H1 (cell line): ENCODE data around the gene LHFPL3. TPM values are rescaled to one million over a fixed set of nuclear protein-coding genes. Genes with fewer than 3 reads are reported as not detected.

Experiments used
- CTCF ChIA-PET: fragments of 300-600 bp; sonication (Branson Sonifier 250); formaldehyde crosslinking; loops from one replicate; lab custom pipeline; 2021; ENCODE audit not compliant: partially characterized antibody; lab: Charles Lee
- POLR2A ChIA-PET: fragments of 300-600 bp; sonication (Branson Sonifier 250); formaldehyde crosslinking; loops from one replicate; lab custom pipeline; 2021; ENCODE audit warnings: inconsistent platforms; ENCODE audit not compliant: partially characterized antibody; lab: Charles Lee
- DNase-seq, 2 experiments: peaks; one replicate each; pipeline versions ENCODE4 v3.0.0 to v3.0.0-alpha.2; 2010 to 2022; ENCODE audit warnings: low spot score in 2 of 2, low read depth in 1 of 2, mixed read lengths in 1 of 2
- FAIRE-seq: peaks from 2 replicates; lab custom pipeline; 2011; peaks lifted over from hg19 to GRCh38; lab: Jason Lieb, UNC
- H2AFZ ChIP-seq: 2 replicates; pipeline ENCODE4 v1.8.1; 2012; ENCODE audit warnings: low read length, inconsistent platforms
- H2AK5ac ChIP-seq: 2 replicates; pipeline ENCODE4 v1.6.1; 2013; ENCODE audit warnings: low read depth, low read length
- H2BK120ac ChIP-seq: replicated peaks from 2 replicates; pipeline ENCODE3; 2013; ENCODE audit warnings: low read depth, low read length, inconsistent platforms
- H2BK12ac ChIP-seq: 2 replicates; pipeline ENCODE4 v1.6.1; 2013; ENCODE audit warnings: low read depth, low read length
- H2BK15ac ChIP-seq: 2 replicates; pipeline ENCODE4 v1.6.1; 2013; ENCODE audit warnings: low read length
- H2BK20ac ChIP-seq: 2 replicates; pipeline ENCODE4 v1.6.1; 2013; ENCODE audit warnings: low read length
- H2BK5ac ChIP-seq: 2 replicates; pipeline ENCODE4 v1.6.1; 2013; ENCODE audit warnings: low read depth, low read length
- H3K14ac ChIP-seq: 2 replicates; pipeline ENCODE4 v1.6.1; 2013; ENCODE audit warnings: inconsistent platforms; ENCODE audit not compliant: insufficient read length
- H3K18ac ChIP-seq: 2 replicates; pipeline ENCODE4 v1.6.1; 2013; ENCODE audit warnings: low read length; ENCODE audit errors: extremely low read depth
- H3K23ac ChIP-seq: 2 replicates; pipeline ENCODE4 v1.6.1; 2013; ENCODE audit warnings: inconsistent platforms; ENCODE audit not compliant: insufficient read length
- H3K23me2 ChIP-seq: 2 replicates; pipeline ENCODE4 v1.6.1; 2013; ENCODE audit warnings: low read depth, low read length
- H3K27ac ChIP-seq: 2 replicates; pipeline ENCODE4 v1.6.1; 2011; ENCODE audit warnings: low read depth, low read length, inconsistent platforms
- H3K27me3 ChIP-seq, 4 experiments: replicated peaks in 1 of 4; 1 replicate in 1 of 4; 2 replicates in 3 of 4; pipeline versions ENCODE4 v1.6.1 to v1.8.1; 2011 to 2013; ENCODE audit warnings: low read length in 3 of 4, mild to moderate bottlenecking in 3 of 4, inconsistent platforms in 2 of 4, mixed read lengths in 2 of 4, moderate library complexity in 1 of 4; ENCODE audit not compliant: control insufficient read depth in 3 of 4, insufficient read depth in 3 of 4; ENCODE audit errors: extremely low read depth in 1 of 4
- H3K36me3 ChIP-seq, 4 experiments: 2 replicates each; pipeline versions ENCODE4 v1.6.1 to v1.8.1; 2011 to 2013; ENCODE audit warnings: mild to moderate bottlenecking in 4 of 4, low read length in 3 of 4, moderate library complexity in 2 of 4, control low read depth in 1 of 4, inconsistent platforms in 1 of 4; ENCODE audit not compliant: insufficient read depth in 4 of 4, control insufficient read depth in 2 of 4
- H3K4ac ChIP-seq: replicated peaks from 2 replicates; pipeline ENCODE3; 2013; ENCODE audit warnings: low read length, low read depth, mixed read lengths, inconsistent platforms; ENCODE audit not compliant: insufficient read length
- H3K4me1 ChIP-seq, 4 experiments: replicated peaks in 1 of 4; 1 replicate in 1 of 4; 2 replicates in 3 of 4; pipeline versions ENCODE4 v1.6.1 to v1.8.1; 2011 to 2013; ENCODE audit warnings: low read length in 3 of 4, inconsistent platforms in 2 of 4, mixed read lengths in 1 of 4; ENCODE audit not compliant: insufficient read depth in 4 of 4, control insufficient read depth in 3 of 4
- H3K4me2 ChIP-seq, 2 experiments: 2 replicates each; pipeline versions ENCODE4 v1.6.1 to v1.8.1; 2011 to 2013; ENCODE audit warnings: low read depth in 2 of 2, low read length in 2 of 2, control low read depth in 1 of 2, inconsistent platforms in 1 of 2, mild to moderate bottlenecking in 1 of 2; ENCODE audit not compliant: insufficient read depth in 1 of 2
- H3K4me3 ChIP-seq, 4 experiments: fragments of 200-600, 300-600 bp in 1 of 4; sonication (generic), shearing (Covaris generic), sonication (Bioruptor Twin) in 1 of 4; 2 replicates each; pipeline versions ENCODE4 v1.5.1 to v1.8.1; 2011 to 2016; ENCODE audit warnings: low read length in 4 of 4, low read depth in 3 of 4, control low read depth in 2 of 4, inconsistent platforms in 2 of 4, mild to moderate bottlenecking in 2 of 4, mixed read lengths in 1 of 4, moderate library complexity in 1 of 4; ENCODE audit not compliant: insufficient read depth in 2 of 4; ENCODE audit errors: extremely low read depth in 1 of 4
- H3K56ac ChIP-seq: replicated peaks from 2 replicates; pipeline ENCODE3; 2013; ENCODE audit warnings: low read depth, mild to moderate bottlenecking, mixed read lengths, low read length, inconsistent platforms; ENCODE audit not compliant: insufficient read length
- H3K79me1 ChIP-seq: 2 replicates; pipeline ENCODE4 v1.6.1; 2013; ENCODE audit warnings: low read depth, low read length, control low read depth
- H3K79me2 ChIP-seq, 2 experiments: 2 replicates each; pipeline versions ENCODE4 v1.6.1 to v1.8.1; 2012 to 2013; ENCODE audit warnings: low read length in 2 of 2, mild to moderate bottlenecking in 2 of 2, inconsistent platforms in 1 of 2; ENCODE audit not compliant: insufficient read depth in 2 of 2, control insufficient read depth in 1 of 2
- H3K9ac ChIP-seq, 4 experiments: replicated peaks in 1 of 4; 1 replicate in 1 of 4; 2 replicates in 3 of 4; pipeline versions ENCODE4 v1.6.1 to v1.8.1; 2011 to 2013; ENCODE audit warnings: low read depth in 3 of 4, low read length in 3 of 4, control low read depth in 2 of 4, mild to moderate bottlenecking in 2 of 4, moderate library complexity in 2 of 4, inconsistent platforms in 1 of 4; ENCODE audit errors: extremely low read depth in 1 of 4
- H3K9me3 ChIP-seq, 2 experiments: 2 replicates each; pipeline versions ENCODE4 v1.6.1 to v1.8.1; 2012 to 2013; ENCODE audit warnings: mild to moderate bottlenecking in 2 of 2, moderate library complexity in 2 of 2, control low read depth in 1 of 2, inconsistent platforms in 1 of 2, low read depth in 1 of 2, low read length in 1 of 2, mixed read lengths in 1 of 2; ENCODE audit not compliant: insufficient read depth in 2 of 2
- H4K20me1 ChIP-seq, 2 experiments: replicated peaks in 1 of 2; 2 replicates each; pipeline versions ENCODE3 to v1.8.1; 2011 to 2013; ENCODE audit warnings: inconsistent platforms in 2 of 2, low read length in 2 of 2, mild to moderate bottlenecking in 1 of 2; ENCODE audit not compliant: insufficient read depth in 2 of 2, control insufficient read depth in 1 of 2
- H4K5ac ChIP-seq: 2 replicates; pipeline ENCODE4 v1.6.1; 2013; ENCODE audit warnings: low read length, low read depth, mixed read lengths, inconsistent platforms; ENCODE audit not compliant: insufficient read length
- H4K8ac ChIP-seq: 2 replicates; pipeline ENCODE4 v1.8.0; 2013; ENCODE audit warnings: mild to moderate bottlenecking, moderate library complexity, low read length, inconsistent platforms; ENCODE audit not compliant: insufficient read depth; ENCODE audit errors: extremely low read depth
- H4K91ac ChIP-seq: replicated peaks from 2 replicates; pipeline ENCODE3; 2013; ENCODE audit warnings: low read length, mixed read lengths, inconsistent platforms; ENCODE audit not compliant: insufficient read length
- BACH1 ChIP-seq: IDR thresholded peaks from 2 replicates; pipeline ENCODE4 v1.6.1; 2012; ENCODE audit warnings: low read length, improper control_type of control experiment
- BCL11A ChIP-seq, 2 experiments: IDR thresholded peaks; one replicate each; pipeline ENCODE4 v1.6.1; 2011; ENCODE audit warnings: low read depth in 2 of 2, low read length in 2 of 2, mild to moderate bottlenecking in 2 of 2
- CEBPB ChIP-seq: IDR thresholded peaks from 2 replicates; pipeline ENCODE4 v1.6.1; 2012; ENCODE audit warnings: low read depth, low read length
- CHD1 ChIP-seq: IDR thresholded peaks from 2 replicates; pipeline ENCODE4 v1.6.1; 2012; ENCODE audit warnings: low read depth, low read length, improper control_type of control experiment
- GABPA ChIP-seq: IDR thresholded peaks from 2 replicates; pipeline ENCODE4 v1.6.1; 2011; ENCODE audit warnings: mild to moderate bottlenecking, low read length, moderate library complexity, borderline replicate concordance; ENCODE audit not compliant: insufficient read depth
- HDAC6 ChIP-seq: IDR thresholded peaks from one replicate; pipeline ENCODE4 v1.7.1; 2012; ENCODE audit warnings: low read depth, mild to moderate bottlenecking, inconsistent platforms, low read length, moderate library complexity
- KDM4A ChIP-seq: IDR thresholded peaks from one replicate; pipeline ENCODE4 v1.7.1; 2012; ENCODE audit warnings: low read depth, mild to moderate bottlenecking, moderate library complexity, low read length, inconsistent platforms; ENCODE audit not compliant: severe bottlenecking
- NRF1 ChIP-seq: IDR thresholded peaks from 2 replicates; pipeline ENCODE4 v1.6.1; 2011; ENCODE audit warnings: mild to moderate bottlenecking, low read depth, low read length, improper control_type of control experiment
- RBBP5 ChIP-seq: IDR thresholded peaks from 2 replicates; pipeline ENCODE4 v1.7.1; 2012; ENCODE audit warnings: low read depth, mild to moderate bottlenecking, inconsistent platforms, low read length, moderate library complexity, borderline replicate concordance
- SIRT6 ChIP-seq: IDR thresholded peaks from one replicate; pipeline ENCODE4 v1.7.1; 2012; ENCODE audit warnings: low read length, inconsistent platforms
- YY1 ChIP-seq: IDR thresholded peaks from 2 replicates; pipeline ENCODE4 v1.6.1; 2011; ENCODE audit warnings: low read depth, mild to moderate bottlenecking, low read length
- WGBS, 2 experiments: shearing (Covaris generic) in 1 of 2; methylation state at CpG; one replicate each; pipeline versions ENCODE4 v1.1.6 to v1.1.7; 2013 to 2015; ENCODE audit warnings: low lambda C conversion rate in 2 of 2, mixed read lengths in 2 of 2, inconsistent platforms in 1 of 2, low coverage in 1 of 2, missing lambda C conversion rate in 1 of 2; ENCODE audit not compliant: insufficient replicate concordance in 2 of 2, insufficient coverage in 1 of 2, insufficient read length in 1 of 2; ENCODE audit errors: extremely low coverage in 1 of 2, missing lambda C conversion rate in 1 of 2; 5-methylcytosine and 5-hydroxymethylcytosine counted together
- polyA plus RNA-seq, 7 experiments: library from polyadenylated mRNA; depleted of rRNA in 3 of 7; stranded (reverse) in 5 of 7; unstranded in 2 of 7; fragments of >200 nt in 5 of 7; fragments of 200-250 nt in 2 of 7; gene quantifications; 1 replicate in 5 of 7; 2 replicates in 1 of 7; 4 replicates in 1 of 7; pipeline versions ENCODE4 v1.2.1 to v1.2.3, GENCODE V29; 2011 to 2013; ENCODE audit warnings: missing spikeins in 2 of 7, mixed read lengths in 2 of 7
- total RNA-seq: library from RNA; stranded (reverse); fragmentation: NEBNext Ultra II Directional; extraction: Animal tissue kit (Norgen Biotek cat#: 25700); gene quantifications from 2 replicates; pipeline ENCODE4 v1.2.1, GENCODE V29; 2021
- TF ChIP-seq, protein P1 (sequence below), 3 experiments: IDR thresholded peaks; 1 replicate in 2 of 3; 2 replicates in 1 of 3; pipeline versions ENCODE4 v1.5.1 to v1.6.1; 2011; ENCODE audit warnings: low read length in 3 of 3, mild to moderate bottlenecking in 3 of 3, inconsistent platforms in 2 of 3, low read depth in 1 of 3, moderate library complexity in 1 of 3; ENCODE audit not compliant: insufficient read depth in 1 of 3; ENCODE audit errors: control extremely low read depth in 1 of 3

LHFPL3 gene
- total and polyA plus RNA-seq, 2 of the 8 experiments (the other 6 are each of a cell fraction or from before 2014, with no cell fraction given), result 0.24 to 0.50 TPM

DNA sequence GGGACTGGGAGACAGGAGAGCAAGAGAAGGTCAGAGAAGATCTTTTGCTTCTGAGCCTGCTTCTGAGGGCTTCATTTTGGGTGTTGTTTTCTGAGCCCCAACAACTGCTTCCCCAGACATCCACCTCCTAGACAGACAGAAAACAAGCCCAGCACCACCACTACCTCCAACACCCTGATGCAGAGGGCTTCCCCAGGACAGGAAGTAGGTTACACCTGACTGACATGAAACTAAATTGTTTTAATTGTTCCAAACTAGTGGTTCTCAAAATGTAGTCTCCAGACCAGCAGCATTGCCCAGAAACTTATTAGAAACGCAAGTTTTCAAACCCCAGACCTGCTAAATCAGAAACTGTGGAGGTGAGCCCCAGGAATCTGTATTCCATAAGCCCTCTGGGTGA is 522.0 kb downstream of the LHFPL3 start:
- FAIRE-seq (no peak), DNase-seq (no peak)
- WGBS, 2 experiments, result 82% methylated on average over 1 of the region's 1 CpG; no CpG with 5 or more reads in 1 of the 2 experiments
- TF ChIP-seq NRF1, result no peak
- TF ChIP-seq CHD1, result no peak
- TF ChIP-seq YY1, result no peak
- no peak for TF ChIP-seq GABPA
- no peak for TF ChIP-seq RBBP5
- TF ChIP-seq HDAC6, result no peak
- TF ChIP-seq, protein P1, sequence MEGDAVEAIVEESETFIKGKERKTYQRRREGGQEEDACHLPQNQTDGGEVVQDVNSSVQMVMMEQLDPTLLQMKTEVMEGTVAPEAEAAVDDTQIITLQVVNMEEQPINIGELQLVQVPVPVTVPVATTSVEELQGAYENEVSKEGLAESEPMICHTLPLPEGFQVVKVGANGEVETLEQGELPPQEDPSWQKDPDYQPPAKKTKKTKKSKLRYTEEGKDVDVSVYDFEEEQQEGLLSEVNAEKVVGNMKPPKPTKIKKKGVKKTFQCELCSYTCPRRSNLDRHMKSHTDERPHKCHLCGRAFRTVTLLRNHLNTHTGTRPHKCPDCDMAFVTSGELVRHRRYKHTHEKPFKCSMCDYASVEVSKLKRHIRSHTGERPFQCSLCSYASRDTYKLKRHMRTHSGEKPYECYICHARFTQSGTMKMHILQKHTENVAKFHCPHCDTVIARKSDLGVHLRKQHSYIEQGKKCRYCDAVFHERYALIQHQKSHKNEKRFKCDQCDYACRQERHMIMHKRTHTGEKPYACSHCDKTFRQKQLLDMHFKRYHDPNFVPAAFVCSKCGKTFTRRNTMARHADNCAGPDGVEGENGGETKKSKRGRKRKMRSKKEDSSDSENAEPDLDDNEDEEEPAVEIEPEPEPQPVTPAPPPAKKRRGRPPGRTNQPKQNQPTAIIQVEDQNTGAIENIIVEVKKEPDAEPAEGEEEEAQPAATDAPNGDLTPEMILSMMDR (IDR thresholded peaks at IDR 0.05; ENCODE audit: control extremely low read depth in 1 of 3, insufficient read depth in 1 of 3, low read depth in 1 of 3, low read length in 3 of 3), result no peak
- no peak for TF ChIP-seq SIRT6
- no peak for TF ChIP-seq CEBPB
- TF ChIP-seq KDM4A, result no peak
- TF ChIP-seq BACH1, result no peak
- TF ChIP-seq BCL11A (IDR thresholded peaks at IDR 0.05; ENCODE audit: low read depth in 2 of 2, low read length in 2 of 2), result no peak

More for the DNA sequence above, 522.0 kb downstream of the LHFPL3 start:
- H2BK5ac ChIP-seq, result no peak overlapping the region
- H3K23me2 ChIP-seq, result no peaks in the 10 kb centered on the region
- no peaks in the 10 kb centered on the region for H3K79me1 ChIP-seq
- no peaks in the 10 kb centered on the region for H3K79me2 ChIP-seq
- no peak overlapping the region for H3K18ac ChIP-seq
- ChIA-PET CTCF (interaction anchor here (1.1 to 1.7 kb wide), 3 partner anchors 10 to 204 kb away, joined by 3 to 4 read pairs (median 4); no protein-coding TSS in a partner anchor), POLR2A (no interaction called here)
- no peak overlapping the region for H3K23ac ChIP-seq
- no peak overlapping the region for H4K5ac ChIP-seq
- H3K4ac ChIP-seq, result no peak overlapping the region
- no peaks in the 10 kb centered on the region for H3K27me3 ChIP-seq
- H4K8ac ChIP-seq, result no peak overlapping the region
- no peaks in the 10 kb centered on the region for H4K20me1 ChIP-seq
- no peaks in the 10 kb centered on the region for H3K36me3 ChIP-seq
- H2BK12ac ChIP-seq, result no peak overlapping the region
- H3K4me1 ChIP-seq, result peaks cover 0 to 3% (median 0%) of the 10 kb centered on the region in 4 experiments; a peak in 1 of 7 replicates
- H2AK5ac ChIP-seq, result no peak overlapping the region
- H3K27ac ChIP-seq, result no peak overlapping the region
- H3K9ac ChIP-seq, result no peak overlapping the region
- no peak overlapping the region for H2BK15ac ChIP-seq
- H4K91ac ChIP-seq, result no peak overlapping the region
- no peak overlapping the region for H2BK20ac ChIP-seq
- H3K56ac ChIP-seq, result no peak overlapping the region
- H3K9me3 ChIP-seq, result no peaks in the 10 kb centered on the region
- H2BK120ac ChIP-seq, result no peak overlapping the region
- H3K14ac ChIP-seq, result no peak overlapping the region
- no peak overlapping the region for H2AFZ ChIP-seq
- H3K4me3 ChIP-seq, result no peak overlapping the region
- no peak overlapping the region for H3K4me2 ChIP-seq
